Fibroblast of villous mesenchyme (primary cell): ENCODE measurements around the gene PEAK1. TPM values are rescaled to one million over a fixed set of nuclear protein-coding genes. Genes with fewer than 3 reads are reported as not detected.
A peak's percentile ranks its signal among the peaks of the same experiment; 100 is the strongest.

Experiments used
- DNase-seq: peaks from one replicate; pipeline ENCODE4 v3.0.0-alpha.2; 2010; ENCODE audit warnings: low read depth
- H3K4me3 ChIP-seq: 2 replicates; pipeline ENCODE4 v1.5.1; 2011; ENCODE audit warnings: low read depth, mild to moderate bottlenecking, low read length
- total RNA-seq: library from RNA; depleted of rRNA; stranded (reverse); fragments of >200 nt; gene quantifications from 2 replicates; pipeline ENCODE4 v1.2.3, GENCODE V29; 2012
- TF ChIP-seq, protein P1 (sequence below): IDR thresholded peaks from 2 replicates; pipeline ENCODE4 v1.5.1; 2012; ENCODE audit warnings: low read depth, mild to moderate bottlenecking, low read length; ENCODE audit not compliant: insufficient read depth

Gene PEAK1
- 68.0 and 77.3 TPM in 2 replicates for total RNA-seq

DNA sequence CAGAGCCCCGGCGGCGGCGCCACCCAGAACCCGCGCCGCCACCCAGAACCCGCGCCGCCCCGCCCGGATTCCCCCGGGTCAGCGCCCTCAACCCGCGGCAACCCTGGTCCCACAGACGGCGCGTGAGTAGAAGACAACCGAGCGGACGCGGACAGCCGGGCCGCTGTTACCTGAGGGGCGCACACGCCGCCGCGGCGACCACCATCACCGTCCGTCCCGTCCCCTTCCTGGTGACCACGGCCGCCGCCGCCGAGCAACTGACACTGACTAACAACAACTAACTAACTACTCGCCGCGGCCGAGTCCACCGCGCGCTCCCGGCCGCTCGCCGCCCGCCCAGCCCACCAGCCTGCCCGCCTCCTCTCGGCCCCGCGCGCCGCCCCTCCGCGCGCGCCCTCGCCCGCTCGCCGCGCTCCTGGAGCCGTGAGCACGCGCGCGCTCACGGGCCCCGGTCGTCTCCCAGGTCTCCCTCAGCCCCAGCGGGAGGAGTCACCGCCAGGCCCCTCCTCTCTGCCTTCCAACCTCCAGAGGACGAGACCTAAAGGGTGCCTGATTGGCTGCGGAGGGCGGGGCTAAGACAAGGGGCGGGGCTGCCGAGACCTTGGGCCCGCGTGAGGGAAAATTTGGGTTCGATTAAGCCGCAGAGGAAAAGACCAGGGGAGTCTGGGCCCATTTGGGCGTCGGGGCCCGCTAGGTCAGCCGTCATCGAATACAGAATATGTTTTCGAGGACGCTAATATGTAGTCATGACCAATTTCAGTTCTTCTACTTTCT lies at the start of gene PEAK1:
Gene PEAK1 (minus strand): TSS at position 269 of the 774 bp plus-strand sequence. CDS start 238,178 bp downstream, outside the sequence.
- TF ChIP-seq, protein P1, sequence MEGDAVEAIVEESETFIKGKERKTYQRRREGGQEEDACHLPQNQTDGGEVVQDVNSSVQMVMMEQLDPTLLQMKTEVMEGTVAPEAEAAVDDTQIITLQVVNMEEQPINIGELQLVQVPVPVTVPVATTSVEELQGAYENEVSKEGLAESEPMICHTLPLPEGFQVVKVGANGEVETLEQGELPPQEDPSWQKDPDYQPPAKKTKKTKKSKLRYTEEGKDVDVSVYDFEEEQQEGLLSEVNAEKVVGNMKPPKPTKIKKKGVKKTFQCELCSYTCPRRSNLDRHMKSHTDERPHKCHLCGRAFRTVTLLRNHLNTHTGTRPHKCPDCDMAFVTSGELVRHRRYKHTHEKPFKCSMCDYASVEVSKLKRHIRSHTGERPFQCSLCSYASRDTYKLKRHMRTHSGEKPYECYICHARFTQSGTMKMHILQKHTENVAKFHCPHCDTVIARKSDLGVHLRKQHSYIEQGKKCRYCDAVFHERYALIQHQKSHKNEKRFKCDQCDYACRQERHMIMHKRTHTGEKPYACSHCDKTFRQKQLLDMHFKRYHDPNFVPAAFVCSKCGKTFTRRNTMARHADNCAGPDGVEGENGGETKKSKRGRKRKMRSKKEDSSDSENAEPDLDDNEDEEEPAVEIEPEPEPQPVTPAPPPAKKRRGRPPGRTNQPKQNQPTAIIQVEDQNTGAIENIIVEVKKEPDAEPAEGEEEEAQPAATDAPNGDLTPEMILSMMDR = no peak
- DNase-seq = peak; percentile 99
- peak within 1 kb of the TSS; percentile 96 for H3K4me3 ChIP-seq

DNA sequence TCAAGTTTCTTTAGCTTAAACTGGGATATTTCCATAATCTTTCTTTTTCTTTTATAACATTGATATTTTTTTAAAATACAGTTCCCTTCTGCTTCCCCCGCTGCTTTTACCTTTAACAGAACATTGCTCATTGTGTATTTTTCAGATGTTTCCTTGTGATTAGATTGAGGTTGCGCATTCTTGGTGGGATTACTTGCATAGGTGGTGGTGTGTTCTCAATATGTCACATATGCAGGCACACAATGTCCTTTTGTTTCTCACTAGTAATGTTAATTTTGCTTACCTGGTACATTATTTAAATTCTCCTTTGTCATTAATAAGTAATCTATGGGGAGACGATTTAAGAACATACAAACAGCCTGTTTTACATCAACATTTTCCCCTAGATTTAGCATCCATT lies 49.0 kb upstream of the PEAK1 start:
- DNase-seq = no peak
- TF ChIP-seq, protein P1 = no peak
- H3K4me3 ChIP-seq = no peak overlapping the region

DNA sequence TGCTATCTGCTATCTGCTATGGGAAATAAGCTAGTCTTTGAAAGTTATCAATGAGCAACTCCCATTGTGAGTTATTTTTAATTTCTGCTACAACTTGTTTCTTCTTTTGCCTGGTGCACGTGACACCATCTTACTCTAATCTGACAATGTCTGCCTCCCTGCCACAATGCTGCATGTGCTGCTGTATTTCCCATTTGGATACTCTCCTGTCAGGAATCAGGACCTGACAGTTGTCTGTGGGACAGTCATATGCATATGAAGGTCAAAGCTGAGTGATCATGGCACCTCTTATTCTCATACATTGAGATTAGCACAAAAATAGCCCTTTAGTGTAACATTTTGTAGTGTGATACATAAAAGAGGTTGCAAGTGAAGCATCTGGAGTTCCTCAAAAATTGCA lies 46.6 kb upstream of the PEAK1 start:
- TF ChIP-seq, protein P1 = no peak
- H3K4me3 ChIP-seq = no peak overlapping the region

DNA sequence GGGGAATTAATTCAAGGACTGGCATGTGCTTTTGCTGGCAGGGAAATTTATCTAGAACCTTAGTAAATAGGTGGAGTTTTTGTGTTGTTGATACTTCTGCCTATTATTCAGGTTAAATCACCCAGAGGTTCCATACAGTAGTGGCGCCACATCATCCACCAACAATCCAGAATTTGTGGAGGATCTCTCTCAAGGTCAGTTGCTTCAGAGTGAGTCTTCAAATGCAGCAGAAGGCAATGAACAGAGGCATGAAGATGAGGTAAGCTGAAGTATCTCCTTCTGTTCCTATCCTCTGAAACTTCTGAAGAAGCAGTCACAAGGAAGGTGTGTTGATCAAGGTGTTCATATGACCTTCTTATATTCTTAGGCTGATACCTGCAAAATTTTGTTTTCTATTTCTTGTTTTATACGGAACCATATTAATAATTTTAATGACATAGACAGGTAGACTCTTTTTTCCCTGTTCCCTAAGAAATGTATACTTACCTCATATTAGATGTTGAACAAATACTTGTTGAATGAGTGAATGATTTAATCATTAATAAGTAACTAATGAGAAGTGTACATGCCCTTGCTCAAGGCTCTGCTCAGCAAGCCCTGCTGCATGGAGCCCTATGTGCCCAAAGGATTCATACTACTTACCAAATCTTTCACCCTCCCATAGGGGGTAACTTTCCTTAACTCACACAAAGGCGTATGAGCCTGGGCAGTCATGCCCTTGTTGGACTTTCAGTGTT lies 44.4 kb upstream of the PEAK1 start:
- DNase-seq = no peak
- TF ChIP-seq, protein P1 = no peak
- no peak overlapping the region for H3K4me3 ChIP-seq

More for the DNA sequence above, 46.6 kb upstream of the PEAK1 start:
- no peak for DNase-seq

GRCh38 chr15:77461486-77461885 lies 41.6 kb upstream of the PEAK1 start:
- no peak for DNase-seq
- no peak overlapping the region for H3K4me3 ChIP-seq
- TF ChIP-seq, protein P1 = no peak

GRCh38 chr15:77459031-77459430 lies 39.1 kb upstream of the PEAK1 start:
- H3K4me3 ChIP-seq = no peak overlapping the region
- TF ChIP-seq, protein P1 = no peak
- no peak for DNase-seq
